Activated T-cell treated with anti-CD3 and anti-CD28 coated beads, Interleukin-2, amount 50 U/mL, for 72 hours (primary cell): ENCODE results near the gene CDH4. TPM values are rescaled to one million over a fixed set of nuclear protein-coding genes. Genes with fewer than 3 reads are reported as not detected.

Experiments
- ATAC-seq, 2 donors: fragments of 150-1000 bp; cut with Tn5 transposase; replicated peaks in 1 of 2; 2 replicates each; pipeline ENCODE4 v1.10.0; 2021; ENCODE audit warnings: moderate library complexity in 2 of 2, mild to moderate bottlenecking in 1 of 2
- DNase-seq, 2 donors: peaks; one replicate each; pipeline ENCODE4 v3.0.0; 2021 to 2022; ENCODE audit warnings: mixed read lengths in 1 of 2
- H3K27ac Mint-ChIP-seq: one replicate; pipeline ENCODE4 v1.8.0; 2022; ENCODE audit warnings: mild to moderate bottlenecking, moderate library complexity, mixed read lengths
- H3K27me3 Mint-ChIP-seq: one replicate; pipeline ENCODE4 v1.8.0; 2022; ENCODE audit warnings: low read depth, mixed read lengths
- H3K36me3 Mint-ChIP-seq, 2 donors: one replicate each; pipeline ENCODE4 v1.8.0; 2022; ENCODE audit warnings: mixed read lengths in 2 of 2, mild to moderate bottlenecking in 1 of 2; ENCODE audit not compliant: insufficient read depth in 2 of 2
- H3K4me1 Mint-ChIP-seq: one replicate; pipeline ENCODE4 v1.8.0; 2022; ENCODE audit warnings: low read depth, mixed read lengths
- H3K4me3 Mint-ChIP-seq, 2 donors: one replicate each; pipeline ENCODE4 v1.8.0; 2022; ENCODE audit warnings: mild to moderate bottlenecking in 2 of 2, mixed read lengths in 2 of 2, moderate library complexity in 2 of 2
- H3K9me3 Mint-ChIP-seq, 2 donors: one replicate each; pipeline ENCODE4 v1.8.0; 2022; ENCODE audit warnings: mixed read lengths in 2 of 2
- total RNA-seq, 2 donors: library from RNA; stranded (reverse); gene quantifications; one replicate each; pipeline ENCODE4 v1.2.3, GENCODE V29; 2022

CDH4 gene
- total RNA-seq, 2 donors from 2014 or later = 0.17 to 0.35 TPM

GRCh38 chr20:61922411-61922810, 670.4 kb downstream of the CDH4 start:
- Mint-ChIP-seq H3K4me3 (no peak overlapping the region), H3K9me3 (no peaks in the 10 kb centered on the region), H3K36me3 (peaks cover 3 to 4% of the 10 kb centered on the region in 2 donors), H3K4me1 (no peaks in the 10 kb centered on the region), H3K27ac (no peak overlapping the region), H3K27me3 (no peaks in the 10 kb centered on the region)
- ATAC-seq (no peak), DNase-seq (no peak)

- Mint-ChIP-seq H3K4me1 (no peaks in the 10 kb centered on the region), H3K27me3 (no peaks in the 10 kb centered on the region), H3K4me3 (no peak overlapping the region), H3K9me3 (no peaks in the 10 kb centered on the region), H3K27ac (no peak overlapping the region), H3K36me3 (peaks cover 3 to 4% of the 10 kb centered on the region in 2 donors)
- ATAC-seq (no peak), DNase-seq (no peak)
Measured at GRCh38 chr20:61922936-61923335, 670.9 kb downstream of the CDH4 start.

- H3K27me3 Mint-ChIP-seq = no peaks in the 10 kb centered on the region
- peaks cover 3 to 4% of the 10 kb centered on the region in 2 donors for H3K36me3 Mint-ChIP-seq
- DNase-seq (no peak), ATAC-seq (no peak)
- H3K9me3 Mint-ChIP-seq = no peaks in the 10 kb centered on the region
- H3K4me1 Mint-ChIP-seq = no peaks in the 10 kb centered on the region
- no peak overlapping the region for H3K27ac Mint-ChIP-seq
- no peak overlapping the region for H3K4me3 Mint-ChIP-seq
Measured at GRCh38 chr20:61923371-61924166, 671.5 kb downstream of the CDH4 start.

GRCh38 chr20:61924211-61924857, 672.3 kb downstream of the CDH4 start:
- Mint-ChIP-seq H3K27me3 (no peaks in the 10 kb centered on the region), H3K36me3 (peaks cover 3 to 4% of the 10 kb centered on the region in 2 donors), H3K4me1 (no peaks in the 10 kb centered on the region), H3K9me3 (no peaks in the 10 kb centered on the region), H3K27ac (no peak overlapping the region), H3K4me3 (no peak overlapping the region)
- no peak for ATAC-seq
- no peak for DNase-seq

- Mint-ChIP-seq H3K27ac (no peak overlapping the region), H3K9me3 (no peaks in the 10 kb centered on the region), H3K4me3 (no peak overlapping the region), H3K4me1 (no peaks in the 10 kb centered on the region), H3K27me3 (no peaks in the 10 kb centered on the region), H3K36me3 (peaks cover 3 to 4% of the 10 kb centered on the region in 2 donors)
- DNase-seq = no peak
- ATAC-seq = no peak
Measured at GRCh38 chr20:61924858-61925554, 672.9 kb downstream of the CDH4 start.

- Mint-ChIP-seq H3K27me3 (no peaks in the 10 kb centered on the region), H3K4me1 (no peaks in the 10 kb centered on the region), H3K9me3 (no peaks in the 10 kb centered on the region), H3K27ac (no peak overlapping the region), H3K4me3 (no peak overlapping the region), H3K36me3 (peaks cover 2 to 3% of the 10 kb centered on the region in 2 donors)
- ATAC-seq = no peak
- DNase-seq = no peak
Measured at GRCh38 chr20:61925555-61926252, 673.6 kb downstream of the CDH4 start.

GRCh38 chr20:61926253-61926613, 674.2 kb downstream of the CDH4 start:
- no peaks in the 10 kb centered on the region for H3K27me3 Mint-ChIP-seq

GRCh38 chr20:61926796-61927192, 674.7 kb downstream of the CDH4 start:
- no peak overlapping the region for H3K27ac Mint-ChIP-seq
- no peaks in the 10 kb centered on the region for H3K36me3 Mint-ChIP-seq
- no peak for ATAC-seq
- no peak overlapping the region for H3K4me3 Mint-ChIP-seq
- H3K9me3 Mint-ChIP-seq = no peaks in the 10 kb centered on the region
- no peaks in the 10 kb centered on the region for H3K4me1 Mint-ChIP-seq
- DNase-seq = no peak
- H3K27me3 Mint-ChIP-seq = no peaks in the 10 kb centered on the region

More at GRCh38 chr20:61926253-61926613, 674.2 kb downstream of the CDH4 start:
- ATAC-seq = no peak
- Mint-ChIP-seq H3K4me3 (no peak overlapping the region), H3K36me3 (no peaks in the 10 kb centered on the region), H3K9me3 (no peaks in the 10 kb centered on the region), H3K4me1 (no peaks in the 10 kb centered on the region), H3K27ac (no peak overlapping the region)
- DNase-seq = no peak

GRCh38 chr20:61927193-61927825, 675.2 kb downstream of the CDH4 start:
- Mint-ChIP-seq H3K9me3 (no peaks in the 10 kb centered on the region), H3K36me3 (no peaks in the 10 kb centered on the region), H3K27ac (no peak overlapping the region), H3K4me1 (no peaks in the 10 kb centered on the region), H3K27me3 (no peaks in the 10 kb centered on the region), H3K4me3 (no peak overlapping the region)
- DNase-seq = no peak
- ATAC-seq = no peak

- H3K27ac Mint-ChIP-seq = no peak overlapping the region
- no peaks in the 10 kb centered on the region for H3K27me3 Mint-ChIP-seq
- H3K9me3 Mint-ChIP-seq = no peaks in the 10 kb centered on the region
- H3K36me3 Mint-ChIP-seq = no peaks in the 10 kb centered on the region
- no peak for ATAC-seq
- H3K4me1 Mint-ChIP-seq = no peaks in the 10 kb centered on the region
- no peak for DNase-seq
- H3K4me3 Mint-ChIP-seq = no peak overlapping the region
Measured at GRCh38 chr20:61927826-61928541, 675.9 kb downstream of the CDH4 start.

- Mint-ChIP-seq H3K36me3 (no peaks in the 10 kb centered on the region), H3K9me3 (no peaks in the 10 kb centered on the region), H3K4me3 (no peak overlapping the region), H3K4me1 (no peaks in the 10 kb centered on the region), H3K27ac (no peak overlapping the region), H3K27me3 (no peaks in the 10 kb centered on the region)
- DNase-seq (no peak), ATAC-seq (no peak)
Measured at GRCh38 chr20:61929561-61929960, 677.5 kb downstream of the CDH4 start.

GRCh38 chr20:61929971-61930666, 678.1 kb downstream of the CDH4 start:
- Mint-ChIP-seq H3K4me3 (no peak overlapping the region), H3K36me3 (no peaks in the 10 kb centered on the region), H3K9me3 (no peaks in the 10 kb centered on the region), H3K27ac (no peak overlapping the region), H3K27me3 (no peaks in the 10 kb centered on the region), H3K4me1 (no peaks in the 10 kb centered on the region)
- ATAC-seq = no peak
- no peak for DNase-seq
